ENCODE data around the gene CNNM1.

CNNM1 gene

DNA sequence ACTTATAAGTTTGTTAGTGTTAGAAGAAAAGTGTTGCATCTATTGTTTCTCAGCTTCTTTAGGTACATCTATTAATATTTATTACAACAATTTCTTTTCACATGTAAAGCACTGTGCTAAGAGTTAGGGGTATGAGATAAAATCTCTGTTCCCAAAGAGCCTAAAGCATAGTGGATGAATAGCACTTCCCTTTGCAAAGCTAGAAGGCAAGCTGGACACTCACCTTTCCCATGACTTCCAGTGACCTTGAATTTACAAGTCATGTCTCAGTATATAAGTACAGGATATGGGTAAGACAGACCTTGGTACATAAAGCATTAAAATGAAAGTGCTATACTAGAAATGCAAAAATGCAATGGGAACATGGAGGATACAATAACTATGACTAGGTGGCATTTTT lies 8.7 kb downstream of the CNNM1 start:
- DNase-seq (ENCODE audit: low spot score) = no peak

DNA sequence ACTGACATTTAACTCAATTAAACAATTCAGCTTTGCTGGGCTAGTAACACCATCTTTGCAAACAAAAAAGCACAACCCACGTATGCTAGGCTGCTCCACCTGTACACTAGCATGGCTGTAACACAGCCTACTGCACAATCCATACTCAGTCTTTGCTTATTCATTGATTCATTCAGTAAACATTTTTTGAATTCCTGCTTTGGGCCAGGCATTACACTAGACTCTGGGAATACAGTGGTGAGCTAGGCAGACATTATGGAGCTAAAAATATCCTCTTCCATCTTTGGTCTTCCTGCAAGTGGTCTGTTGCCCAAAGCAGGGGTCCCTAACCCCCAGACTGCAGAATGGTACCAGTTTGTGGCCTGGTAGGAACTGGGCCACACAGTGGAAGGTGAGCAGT lies 9.9 kb downstream of the CNNM1 start:
- DNase-seq (ENCODE audit: low spot score) = no peak

DNA sequence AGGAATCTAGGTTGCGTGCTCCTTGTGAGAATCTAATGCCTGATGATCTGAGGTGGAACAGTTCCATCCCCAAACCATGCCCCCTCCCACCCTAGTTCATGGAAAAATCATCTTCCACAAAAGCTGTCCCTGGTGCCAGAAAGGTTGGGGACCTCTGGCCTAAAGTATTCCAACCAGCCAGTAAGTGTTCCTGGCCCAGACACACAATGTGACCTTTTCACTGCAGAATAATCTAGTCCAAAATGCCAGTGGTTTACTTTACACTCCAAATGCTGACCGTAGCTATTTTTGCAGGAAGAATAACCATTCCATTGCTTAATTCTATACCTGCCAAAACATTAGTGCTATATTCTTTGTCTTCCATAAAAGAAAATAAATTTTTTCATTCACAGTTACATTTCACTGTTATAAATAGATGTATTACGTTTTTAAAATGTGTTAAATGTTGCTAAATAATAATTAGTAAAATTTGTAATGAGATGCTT lies 10.4 kb downstream of the CNNM1 start:
- no peak for DNase-seq (ENCODE audit: low spot score)

DNA sequence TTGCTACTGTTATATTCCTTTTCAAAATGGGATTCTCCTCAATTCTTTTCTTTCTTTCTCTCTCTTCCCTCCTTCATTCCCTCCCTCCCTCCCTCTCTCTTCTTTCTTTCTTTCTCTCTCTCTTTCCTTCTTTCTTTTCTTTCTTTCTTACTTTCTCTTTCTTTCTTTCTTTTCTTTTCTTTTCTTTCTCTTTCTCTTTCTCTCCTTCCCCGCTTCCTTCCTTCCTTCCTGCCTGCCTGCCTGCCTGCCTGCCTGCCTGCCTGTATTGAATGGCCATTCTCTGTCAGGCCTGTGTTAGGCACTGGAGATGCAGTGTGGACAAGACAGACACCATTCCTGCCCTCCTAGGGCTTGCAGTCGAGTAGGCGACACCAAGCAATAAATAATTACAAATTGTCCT lies 11.5 kb downstream of the CNNM1 start:
- no peak for DNase-seq (ENCODE audit: low spot score)

DNA sequence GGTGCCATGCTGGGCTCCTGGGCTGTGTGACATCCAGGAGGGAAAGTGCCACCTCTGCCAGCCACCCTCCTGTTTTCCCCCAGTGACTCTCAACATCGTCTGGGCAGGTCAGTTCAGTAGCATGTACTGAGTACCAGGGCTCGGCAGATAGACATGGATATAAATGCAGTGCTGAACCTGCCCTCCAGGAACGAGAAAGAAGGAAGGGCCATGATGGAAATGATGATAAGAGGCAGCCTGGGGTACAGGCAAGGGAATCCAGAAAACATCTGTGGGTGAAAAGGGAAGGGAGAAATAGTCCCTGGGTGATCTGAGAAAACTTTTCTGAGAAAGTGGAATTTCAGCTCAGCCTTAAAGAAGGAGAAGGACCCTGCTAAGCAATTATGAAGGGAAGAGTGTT lies 12.1 kb downstream of the CNNM1 start:
- no peak for DNase-seq (ENCODE audit: low spot score)

DNA sequence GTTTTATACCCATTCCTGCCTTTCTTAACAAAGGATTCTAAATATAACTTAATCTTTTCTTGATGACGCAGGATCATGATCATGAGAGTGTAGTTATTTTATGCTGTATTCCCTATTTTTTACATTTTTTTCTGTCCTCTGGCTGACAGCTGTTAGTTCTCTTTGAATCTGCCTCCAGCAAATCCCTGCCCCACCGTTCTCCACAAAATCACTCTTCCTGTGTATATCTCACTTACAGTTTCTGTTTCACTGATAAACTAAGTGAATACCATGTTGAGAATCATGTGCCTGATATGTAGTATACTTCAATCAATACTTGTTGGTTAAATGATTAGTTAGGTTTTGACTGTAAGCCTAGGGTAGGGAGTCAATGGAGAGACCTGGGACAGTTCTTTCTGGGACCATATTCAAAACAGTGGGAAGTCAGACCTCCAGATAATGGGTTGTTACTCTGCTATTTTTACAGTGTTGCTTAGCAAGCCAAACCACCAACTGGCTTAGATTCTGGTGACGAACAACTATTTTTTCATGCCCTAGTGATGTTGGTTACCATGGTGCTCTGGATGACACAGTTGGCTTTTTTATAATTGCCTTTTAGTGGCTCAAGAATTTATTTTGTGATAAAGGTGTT lies 12.8 kb downstream of the CNNM1 start:
- DNase-seq (ENCODE audit: low spot score) = no peak

DNA sequence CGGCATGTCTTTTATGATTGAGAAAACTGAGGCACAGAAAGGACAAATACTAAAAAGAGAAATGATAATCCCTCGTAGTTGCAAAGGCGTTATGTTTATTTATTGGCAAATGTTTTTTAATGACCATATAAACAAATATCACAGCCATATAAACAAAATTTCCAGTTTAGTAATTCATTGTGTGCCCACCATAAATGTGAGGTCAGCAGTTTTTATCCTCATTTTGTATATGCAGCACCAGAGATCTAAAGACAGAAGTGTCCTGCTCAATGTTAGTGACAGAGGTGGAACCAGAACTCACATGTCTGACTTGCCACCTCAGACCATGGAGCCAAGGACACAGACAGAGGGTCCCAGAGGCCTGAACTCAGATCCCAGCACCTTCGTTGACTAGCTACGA lies 14.1 kb downstream of the CNNM1 start:
- DNase-seq (ENCODE audit: low spot score) = no peak

DNA sequence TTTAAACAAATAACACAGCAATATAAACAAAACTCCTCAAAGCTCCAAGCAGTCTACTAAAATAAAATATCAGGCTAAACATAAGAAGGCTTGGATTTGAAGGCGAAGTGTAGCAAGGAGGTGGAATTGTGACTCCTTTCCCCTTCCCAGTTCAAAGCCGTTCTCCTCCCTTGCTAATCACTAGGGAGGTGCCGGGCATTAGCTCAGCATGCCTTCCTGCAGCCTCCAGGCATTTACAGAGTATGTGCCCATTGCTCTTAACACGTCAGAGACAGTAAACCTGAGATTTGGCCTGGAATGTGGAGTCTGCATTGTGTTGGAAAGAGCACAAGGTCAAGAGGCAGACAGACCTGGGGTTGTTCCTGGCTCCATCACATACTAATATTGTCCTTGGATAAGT lies 15.6 kb downstream of the CNNM1 start:
- DNase-seq (ENCODE audit: low spot score) = no peak

DNA sequence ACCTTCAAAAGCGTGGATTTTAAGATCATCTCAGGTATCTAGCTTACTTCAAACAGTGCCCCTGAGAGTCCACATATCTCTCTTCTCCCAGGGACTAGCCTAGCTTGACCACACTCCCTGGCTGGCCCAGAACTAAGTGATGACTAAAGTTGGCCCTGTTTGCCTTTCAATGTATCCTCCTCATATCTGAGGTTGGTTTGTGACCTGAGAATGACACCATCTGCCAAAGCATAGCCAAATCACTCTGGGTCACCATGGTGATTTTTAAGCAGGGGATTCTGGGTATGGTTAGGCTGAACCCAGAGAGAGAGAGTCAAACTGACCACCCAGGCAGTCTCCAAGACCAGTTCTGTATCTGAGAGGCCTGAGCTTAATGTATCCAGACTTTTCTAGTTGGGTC lies 16.2 kb downstream of the CNNM1 start:
- no peak for DNase-seq (ENCODE audit: low spot score)

DNA sequence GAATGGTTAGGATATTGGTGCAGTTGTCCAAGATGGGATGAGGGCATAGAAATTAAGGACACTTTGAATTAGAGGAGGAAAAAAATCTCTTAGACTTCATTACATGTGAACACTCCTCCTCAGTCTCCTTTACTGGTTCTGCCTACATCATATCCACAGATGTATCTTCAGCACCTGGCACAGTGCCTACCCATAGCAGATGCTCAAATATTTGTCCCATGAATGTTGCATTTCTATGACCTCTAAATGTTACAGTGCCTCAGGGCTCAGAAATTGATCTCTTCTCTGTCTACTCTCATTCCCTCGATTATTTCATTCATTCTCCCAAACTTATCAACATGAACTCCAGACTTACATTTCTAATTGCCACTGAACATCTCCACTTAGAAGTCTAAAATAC lies 17.1 kb downstream of the CNNM1 start:
- DNase-seq (ENCODE audit: low spot score) = no peak

DNA sequence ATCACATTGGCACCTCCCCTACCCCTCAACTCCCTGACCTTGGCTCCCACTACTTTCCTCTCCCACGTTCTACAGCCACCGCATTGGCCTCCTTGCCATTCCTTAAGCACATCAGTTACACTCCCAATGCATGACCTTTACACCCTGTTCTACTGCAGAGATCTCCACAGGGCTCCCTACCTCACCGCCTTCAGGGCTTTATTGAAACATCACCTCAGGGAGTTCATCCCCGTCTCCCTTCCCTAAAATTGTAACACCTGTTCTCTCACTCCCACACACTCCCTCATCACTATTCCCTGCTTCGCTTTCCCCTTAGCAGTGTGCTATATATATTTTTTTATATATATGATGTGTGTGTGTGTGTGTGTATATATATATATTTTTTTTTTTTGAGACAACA lies 18.5 kb downstream of the CNNM1 start:
- DNase-seq (ENCODE audit: low spot score) = no peak

DNA sequence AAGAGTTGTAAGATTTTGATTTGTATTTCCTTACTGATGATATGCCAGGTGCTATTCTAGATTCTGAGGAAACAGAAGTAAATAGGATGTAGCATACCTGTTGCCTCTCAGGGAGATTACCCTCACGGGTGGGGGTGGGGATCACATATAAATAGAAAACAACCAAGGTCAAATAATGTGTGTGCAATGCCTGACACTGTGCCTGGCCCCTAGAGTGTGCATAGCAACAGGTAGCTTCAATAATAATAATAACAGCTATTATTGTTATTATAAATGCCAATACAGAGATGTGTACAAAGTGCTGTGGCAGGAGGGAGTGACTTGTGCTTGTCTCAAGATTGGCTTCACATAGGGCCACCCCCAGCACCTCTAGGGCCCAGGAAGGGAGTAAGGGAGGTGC lies 24.0 kb downstream of the CNNM1 start:
- no peak for DNase-seq (ENCODE audit: low spot score)

DNA sequence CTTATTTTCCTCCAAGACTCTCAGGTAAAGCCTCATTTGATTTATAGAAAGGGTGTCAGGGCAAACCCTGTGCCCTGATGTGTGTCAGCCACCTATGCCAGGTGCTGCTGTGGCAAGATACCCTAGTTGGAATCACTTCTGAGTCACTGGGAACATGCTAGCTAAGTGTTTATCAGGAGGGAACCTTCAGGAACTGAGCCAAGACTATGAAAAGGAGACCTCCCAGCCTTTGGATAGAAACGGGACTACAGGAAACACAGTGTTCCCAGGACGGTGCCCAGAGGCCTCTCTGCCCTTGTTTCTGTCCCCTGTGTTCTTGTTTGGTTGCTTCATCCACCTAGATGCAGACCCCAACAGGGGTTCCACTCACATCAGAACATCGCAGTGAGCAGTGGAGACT lies 28.5 kb downstream of the CNNM1 start:
- DNase-seq (ENCODE audit: low spot score) = no peak

DNA sequence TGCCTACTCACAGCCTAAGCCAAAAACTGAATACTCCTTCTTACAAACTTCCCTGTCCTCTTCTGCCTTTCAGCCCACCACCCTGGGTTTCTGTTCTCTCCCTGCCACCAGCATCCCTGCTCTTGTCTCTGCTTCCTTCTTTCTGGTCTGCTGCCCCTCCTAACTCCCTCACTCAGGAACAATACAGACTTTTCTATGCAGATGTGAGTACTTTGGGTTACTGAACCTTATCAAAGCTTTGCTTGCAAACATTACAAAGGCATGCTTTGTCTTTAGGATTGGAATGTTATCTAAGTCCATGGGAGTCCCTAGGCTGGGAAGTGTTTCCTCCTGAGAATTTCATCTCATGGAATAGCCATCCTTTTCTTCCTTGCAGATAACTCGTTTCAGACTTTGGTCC lies 28.9 kb downstream of the CNNM1 start:
- DNase-seq (ENCODE audit: low spot score) = peak; percentile 72

DNA sequence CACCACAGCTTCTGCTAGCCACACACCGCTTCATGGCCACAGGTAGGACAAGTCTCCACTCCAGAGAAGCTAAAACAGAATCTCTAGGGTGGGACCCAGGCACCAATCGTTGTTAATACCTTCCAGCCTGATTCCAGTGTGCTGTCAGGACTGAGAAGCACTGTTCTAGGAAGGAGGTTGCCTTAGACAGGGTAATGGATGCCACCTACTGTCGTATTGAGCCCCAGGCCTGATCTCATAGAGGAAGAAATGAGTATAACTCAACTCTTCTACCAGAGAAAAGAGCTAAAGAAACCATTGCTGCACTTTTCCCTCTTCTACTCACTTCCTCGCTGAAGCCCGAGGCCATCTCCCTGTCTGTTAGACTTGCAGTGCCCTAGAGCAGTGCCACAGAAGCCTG lies 31.8 kb downstream of the CNNM1 start:
- no peak for DNase-seq (ENCODE audit: low spot score)

DNA sequence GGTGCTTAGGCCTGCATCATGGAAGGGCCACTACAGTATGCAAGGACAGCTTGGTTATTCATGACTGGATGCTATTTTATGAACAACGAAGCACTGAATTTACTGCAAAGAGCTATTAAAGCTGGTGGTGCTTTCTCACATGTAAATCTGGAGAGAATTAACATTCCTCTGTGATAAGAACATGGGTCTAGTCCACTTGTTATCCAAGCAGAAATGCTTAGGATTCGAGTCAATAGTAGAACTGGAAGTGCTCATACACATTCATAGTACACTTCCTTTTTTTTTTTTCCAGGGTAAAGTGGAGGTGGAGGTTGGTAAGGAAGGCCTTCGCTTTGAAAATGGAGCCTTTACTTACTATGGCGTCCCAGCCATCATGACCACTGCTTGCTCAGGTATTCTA lies 35.0 kb downstream of the CNNM1 start:
- DNase-seq (ENCODE audit: low spot score) = no peak

DNA sequence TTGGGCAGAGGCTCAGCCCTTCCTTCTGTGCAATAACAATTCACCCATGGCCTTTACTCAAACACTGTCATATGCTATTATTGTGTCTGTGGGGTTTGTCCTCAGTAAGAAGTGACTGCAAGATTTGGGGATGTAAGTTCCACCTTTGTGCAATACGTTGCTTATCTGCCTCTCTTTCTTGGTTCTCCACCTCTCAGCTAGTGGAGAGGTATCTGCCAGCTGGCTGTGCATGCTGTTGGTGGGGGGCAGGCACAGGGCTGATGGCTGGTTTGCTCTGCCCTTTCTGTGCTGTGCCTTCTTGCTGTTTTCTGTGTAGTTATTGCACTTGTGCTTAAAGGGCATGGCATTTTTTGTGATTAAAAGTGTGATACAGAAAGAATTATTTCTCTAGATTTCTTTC lies 36.2 kb downstream of the CNNM1 start:
- DNase-seq (ENCODE audit: low spot score) = no peak

DNA sequence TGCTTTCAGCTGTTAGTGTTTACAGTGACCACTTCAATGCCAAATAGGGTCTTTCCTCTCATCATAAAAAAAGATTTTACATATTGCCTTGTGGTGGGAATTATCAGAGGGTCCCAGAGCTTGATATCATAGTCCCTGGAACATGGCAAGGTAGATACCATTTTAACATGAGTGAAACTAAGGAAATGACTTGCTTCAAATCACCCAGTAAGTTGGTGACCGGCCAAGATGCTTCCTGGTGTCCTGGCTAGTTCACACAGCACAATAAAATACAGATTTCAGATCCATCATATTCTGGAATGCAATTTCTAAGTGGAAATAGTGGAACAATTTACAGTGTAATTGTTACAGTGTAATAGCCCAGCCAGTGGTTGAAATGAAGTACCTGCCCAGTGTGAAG lies 36.6 kb downstream of the CNNM1 start:
- DNase-seq (ENCODE audit: low spot score) = no peak

DNA sequence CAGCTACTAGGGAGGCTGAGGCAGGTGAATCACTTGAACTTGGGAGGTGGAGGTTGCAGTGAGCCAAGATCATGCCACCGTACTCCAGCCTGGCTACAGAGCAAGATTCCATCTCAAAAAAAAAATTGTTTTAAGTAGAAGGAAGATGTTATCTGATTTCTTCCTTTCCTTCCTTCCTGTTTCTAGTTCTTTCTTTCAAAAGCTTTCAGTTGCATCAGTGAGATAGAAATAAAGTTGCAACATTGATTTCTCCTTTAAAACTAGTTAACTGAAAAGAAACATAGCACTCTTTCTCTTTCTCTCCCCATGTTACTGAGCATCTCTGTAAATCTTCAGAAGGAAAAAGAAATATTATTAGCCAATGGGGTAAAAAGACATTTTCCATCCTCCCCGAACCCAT lies 37.5 kb downstream of the CNNM1 start:
- DNase-seq (ENCODE audit: low spot score) = no peak

DNA sequence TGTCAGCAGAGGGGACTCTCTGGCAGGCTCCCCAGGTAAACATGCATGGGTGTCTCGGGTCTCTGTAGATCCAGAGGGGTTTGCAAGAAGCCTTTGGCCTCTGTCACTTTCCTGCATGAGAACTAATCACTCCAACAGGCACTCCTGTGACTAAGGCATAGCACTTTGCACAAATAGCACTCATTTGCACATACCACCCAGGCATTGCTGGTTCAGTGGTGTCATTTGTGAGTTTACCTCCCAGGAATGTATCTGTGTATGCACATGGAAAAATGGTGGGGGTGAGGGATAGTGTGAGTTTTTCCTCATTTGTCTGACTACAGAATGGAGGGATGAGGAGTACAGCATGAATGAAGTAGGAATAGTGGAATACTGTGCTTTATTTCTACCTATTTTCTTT lies 39.5 kb downstream of the CNNM1 start:
- no peak for DNase-seq (ENCODE audit: low spot score)

DNA sequence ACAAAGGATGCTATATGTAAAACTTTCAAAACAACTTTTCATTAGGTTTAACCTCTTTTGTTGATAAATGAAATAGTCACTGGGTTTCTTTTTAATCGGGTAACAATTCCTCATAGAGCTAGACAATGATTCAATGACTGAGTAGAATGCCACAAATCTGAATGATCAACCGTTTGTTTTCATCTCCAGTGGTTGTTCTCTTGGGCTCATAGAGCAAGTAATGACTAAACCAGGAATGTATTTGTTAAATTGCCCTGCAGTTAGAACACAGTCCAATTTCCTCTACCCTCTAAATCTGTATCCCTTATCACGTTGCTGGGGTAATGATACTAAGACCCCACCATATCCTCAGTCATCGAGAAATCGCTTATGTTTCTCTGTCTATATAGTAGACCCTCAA lies 40.0 kb downstream of the CNNM1 start:
- no peak for DNase-seq (ENCODE audit: low spot score)

DNA sequence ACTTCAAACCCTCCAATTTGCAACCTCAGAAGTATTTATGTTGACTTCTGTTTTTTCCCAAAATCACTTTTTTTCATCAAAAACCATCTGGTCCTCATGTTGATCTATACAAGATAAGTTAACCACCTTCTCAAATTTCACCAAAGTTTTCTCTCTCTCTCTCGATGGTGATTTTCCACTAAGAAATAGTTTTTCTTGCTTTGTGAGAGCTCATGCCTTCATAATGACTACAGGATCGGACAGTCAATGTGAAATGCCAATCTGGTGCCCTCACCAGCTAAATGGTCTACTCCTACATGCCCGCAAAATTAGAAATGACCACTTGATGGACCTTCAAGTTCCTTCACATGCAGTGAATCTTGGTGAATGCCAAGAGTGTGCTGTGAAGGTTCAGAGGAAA lies 40.4 kb downstream of the CNNM1 start:
- no peak for DNase-seq (ENCODE audit: low spot score)

DNA sequence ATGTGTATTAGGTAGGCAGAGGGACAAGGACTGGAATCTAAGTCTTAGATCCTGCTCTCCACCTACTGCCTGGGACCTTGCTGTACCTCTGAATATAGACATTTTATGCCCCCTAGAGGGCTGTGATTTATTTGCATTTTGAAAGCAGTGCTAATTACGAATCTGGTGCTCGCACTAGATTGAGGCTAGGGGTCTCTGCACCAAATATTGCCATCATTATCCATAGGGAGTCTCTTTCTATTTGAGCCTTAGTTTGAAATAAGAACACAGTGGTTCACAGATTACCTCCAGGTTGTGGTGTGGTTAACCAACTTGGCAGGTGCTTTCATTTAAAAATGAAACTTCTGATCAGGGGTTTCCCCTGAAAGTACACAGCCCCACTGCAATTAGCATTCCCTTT lies 41.8 kb downstream of the CNNM1 start:
- DNase-seq (ENCODE audit: low spot score) = no peak

DNA sequence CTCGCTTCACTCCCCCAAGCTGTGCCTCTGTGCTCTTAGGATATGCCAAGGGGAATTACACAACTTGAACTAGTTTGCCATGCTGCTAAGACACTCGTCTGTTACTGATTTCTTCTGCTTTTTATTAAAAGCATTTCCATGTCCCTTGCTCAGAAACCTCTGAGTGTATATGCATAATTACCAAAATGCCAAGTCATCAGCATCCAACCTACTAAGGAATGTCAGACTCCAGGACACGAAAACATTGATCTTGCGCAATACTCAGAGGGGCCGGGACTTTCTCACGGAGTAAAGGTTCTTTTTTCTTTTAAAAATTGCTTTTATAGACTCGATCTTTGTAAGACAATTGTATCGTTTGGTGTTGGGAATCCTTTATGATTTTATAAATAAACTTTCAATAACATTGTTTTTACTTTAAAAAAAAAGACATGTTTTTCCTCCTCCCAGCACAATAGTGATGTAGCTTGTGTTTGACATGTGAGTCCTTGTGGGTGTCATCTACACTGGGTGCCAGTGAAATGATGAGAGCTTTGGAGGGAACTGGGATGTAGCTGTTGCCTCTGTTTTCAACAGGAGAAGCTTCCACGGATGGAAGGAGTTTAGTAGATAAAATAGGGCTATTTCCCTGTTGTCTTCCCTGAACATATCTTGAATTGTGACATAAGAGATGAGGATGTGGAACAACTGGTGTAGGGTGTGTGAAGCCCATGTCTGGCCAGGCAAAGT lies 43.6 kb downstream of the CNNM1 start:
- DNase-seq (ENCODE audit: low spot score) = no peak
